K562 (cell line): ENCODE measurements around the gene DNM1. TPM values are rescaled to one million over a fixed set of nuclear protein-coding genes. Genes with fewer than 3 reads are reported as not detected.
A peak's percentile ranks its signal among the peaks of the same experiment; 100 is the strongest.

Experiments
- ATAC-seq: fragments of 200-7000 bp; cut with Tn5 transposase; 3 replicates; pipeline ENCODE4 v1.9.1; 2020; ENCODE audit warnings: moderate library complexity
- BruUV-seq: library from RNA; stranded (reverse); fragments of 400-500 nt; replicated peaks from 2 replicates; lab custom pipeline; 2021; lab: Mats Ljungman, UMichigan
- CTCF ChIA-PET: fragments of 300-600 bp; formaldehyde crosslinking; extraction: SDS; loops from one replicate; lab custom pipeline; 2021; ENCODE audit warnings: low intra/inter-chr PET ratio; lab: Yijun Ruan, JAX
- POLR2A ChIA-PET: fragments of 300-600, 350-650 bp; sonication (Branson Sonifier 250); formaldehyde crosslinking; extraction: SDS; loops from one replicate; lab custom pipeline; 2021; ENCODE audit warnings: antibody characterized with exemption, inconsistent platforms; lab: Yijun Ruan, JAX
- DNase-seq, 4 experiments: peaks; one replicate each; pipeline versions ENCODE4 v3.0.0 to v3.0.0-alpha.2; 2011 to 2018; ENCODE audit warnings: low spot score in 3 of 4, mixed read lengths in 3 of 4; ENCODE audit errors: extremely low read depth in 1 of 4
- FAIRE-seq: peaks from 2 replicates; lab custom pipeline; 2011; peaks lifted over from hg19 to GRCh38; lab: Jason Lieb, UNC
- H2AFZ ChIP-seq: 2 replicates; pipeline ENCODE4 v1.6.0; 2011; ENCODE audit warnings: low read depth, low read length, control low read depth, inconsistent platforms
- H3K27ac ChIP-seq: fragments of 200-600 bp; 3 replicates; pipeline ENCODE4 v1.8.0; 2011; ENCODE audit warnings: low read depth, mild to moderate bottlenecking, control low read depth, inconsistent platforms, low read length, moderate library complexity, mixed read lengths; ENCODE audit errors: extremely low read depth
- H3K27me3 ChIP-seq, 2 experiments: fragments of 300-600 bp in 1 of 2; 2 replicates in 1 of 2; 3 replicates in 1 of 2; pipeline versions ENCODE4 v1.6.0 to v1.8.0; 2011; ENCODE audit warnings: inconsistent platforms in 2 of 2, low read length in 2 of 2, mild to moderate bottlenecking in 1 of 2, mixed read lengths in 1 of 2, moderate library complexity in 1 of 2; ENCODE audit not compliant: control insufficient read depth in 2 of 2, insufficient read depth in 2 of 2
- H3K36me3 ChIP-seq: fragments of 300-600 bp; 3 replicates; pipeline ENCODE4 v1.8.0; 2011; ENCODE audit warnings: mild to moderate bottlenecking, low read length, inconsistent platforms; ENCODE audit not compliant: control insufficient read depth, insufficient read depth
- H3K4me1 ChIP-seq, 2 experiments: fragments of 200-600 bp in 1 of 2; replicated peaks in 1 of 2; 2 replicates in 1 of 2; 3 replicates in 1 of 2; pipeline versions ENCODE4 v1.5.1 to v1.8.0; 2011; ENCODE audit warnings: inconsistent platforms in 2 of 2, low read length in 2 of 2, mild to moderate bottlenecking in 1 of 2, mixed read lengths in 1 of 2, moderate library complexity in 1 of 2; ENCODE audit not compliant: control insufficient read depth in 2 of 2, insufficient read depth in 2 of 2
- H3K4me2 ChIP-seq: 2 replicates; pipeline ENCODE4 v1.6.1; 2011; ENCODE audit warnings: low read length, control low read depth, inconsistent platforms, mixed read lengths; ENCODE audit not compliant: insufficient read depth
- H3K4me3 ChIP-seq: fragments of 200-600 bp; sonication (generic), shearing (Covaris generic); 2 replicates; pipeline ENCODE4 v1.5.1; 2016; ENCODE audit warnings: control low read depth, inconsistent platforms
- H3K79me2 ChIP-seq: fragments of 200-600 bp; 3 replicates; pipeline ENCODE4 v1.8.0; 2011; ENCODE audit warnings: low read length, inconsistent platforms; ENCODE audit not compliant: control insufficient read depth, insufficient read depth
- H3K9ac ChIP-seq, 2 experiments: 2 replicates each; pipeline versions ENCODE4 v1.6.0 to v1.6.1; 2011; ENCODE audit warnings: low read depth in 2 of 2, low read length in 2 of 2, control low read depth in 1 of 2, inconsistent platforms in 1 of 2, mild to moderate bottlenecking in 1 of 2, mixed read lengths in 1 of 2; ENCODE audit not compliant: insufficient read depth in 1 of 2
- H3K9me1 ChIP-seq: one replicate; pipeline ENCODE4 v1.6.0; 2011; ENCODE audit warnings: inconsistent platforms, mild to moderate bottlenecking, low read length, moderate library complexity; ENCODE audit not compliant: control insufficient read depth, insufficient read depth
- H3K9me3 ChIP-seq: replicated peaks from 2 replicates; pipeline ENCODE4 v1.5.1; 2011; ENCODE audit warnings: low read depth, low read length, inconsistent platforms; ENCODE audit not compliant: control insufficient read depth, insufficient read depth
- H4K20me1 ChIP-seq: replicated peaks from 2 replicates; pipeline ENCODE4 v1.6.1; 2011; ENCODE audit warnings: low read length, inconsistent platforms, mixed read lengths; ENCODE audit not compliant: control insufficient read depth, insufficient read depth
- DLX4 ChIP-seq: fragments of 250-450 bp; sonication (Bioruptor Pico); IDR thresholded peaks from 2 replicates; pipeline ENCODE4 v1.6.1; 2021; ENCODE audit warnings: mild to moderate bottlenecking
- NFIC ChIP-seq: fragments of 450-650 bp; IDR thresholded peaks from 2 replicates; pipeline ENCODE4 v1.6.1; 2017; ENCODE audit warnings: mild to moderate bottlenecking, inconsistent platforms
- WGBS: fragments of 100-300 bp; shearing (Covaris generic); methylation state at CpG from one replicate; pipeline ENCODE4 v1.1.6; 2016; ENCODE audit warnings: low coverage, mixed read lengths; ENCODE audit not compliant: insufficient coverage; ENCODE audit errors: missing lambda C conversion rate; 5-methylcytosine and 5-hydroxymethylcytosine counted together
- in situ Hi-C: fragments of 300-500 bp; cut with MboI; formaldehyde crosslinking; loops from 4 replicates; pipeline ENCODE4 v1.15.0; 2018; ENCODE audit warnings: inconsistent platforms, mixed read lengths
- intact Hi-C: fragments of 100-400 bp; cut with micrococcal nuclease; formaldehyde crosslinking; loops from 2 replicates; pipeline ENCODE4 v1.14.2; 2022
- polyA plus RNA-seq, 8 experiments: library from polyadenylated mRNA; depleted of rRNA in 4 of 8; stranded (reverse) in 5 of 8; unstranded in 3 of 8; fragments of >200 nt; fragmentation: Nextera tagmentation in 2 of 8; fragmentation: Illumina TruSeq in 1 of 8; extraction: Ambion mirVana in 2 of 8; extraction: Trizol in 1 of 8; gene quantifications; 2 replicates each; pipeline versions ENCODE4 v1.2.1 to v1.2.3, GENCODE V29; 2011 to 2014; ENCODE audit warnings: inconsistent platforms in 1 of 8, missing spikeins in 1 of 8
- total RNA-seq, 7 experiments: library from RNA; depleted of rRNA in 6 of 7; stranded (reverse); fragments of >200 nt in 6 of 7; fragmentation: Illumina TruSeq in 2 of 7; extraction: Trizol in 2 of 7; gene quantifications; 2 replicates each; pipeline versions ENCODE4 v1.2.1 to v1.2.3, GENCODE V29; 2011 to 2021; ENCODE audit warnings: low replicate concordance in 1 of 7
- TF ChIP-seq, protein P1 (sequence below), 2 experiments: IDR thresholded peaks; 2 replicates each; pipeline ENCODE4 v1.6.1; 2011; ENCODE audit warnings: borderline replicate concordance in 1 of 2, control low read depth in 1 of 2, low read depth in 1 of 2, low read length in 1 of 2, mild to moderate bottlenecking in 1 of 2, mixed read lengths in 1 of 2, moderate library complexity in 1 of 2; ENCODE audit not compliant: insufficient read depth in 1 of 2, insufficient read length in 1 of 2, poor library complexity in 1 of 2, severe bottlenecking in 1 of 2; ENCODE audit errors: extremely low read depth in 1 of 2

Gene DNM1
- total and polyA plus RNA-seq, 9 of the 15 experiments (the other 6 are each of a cell fraction or from before 2014, with no cell fraction given): 0.39 to 23.1 (median 9.1) TPM

- no peak for TF ChIP-seq DLX4 (CRISPR knock-in tag)
- TF ChIP-seq, all 486 proteins: peak for 6
Observed at GRCh38 chr9:128175102-128175563, 28.0 kb upstream of the DNM1 start (continued).

DNA sequence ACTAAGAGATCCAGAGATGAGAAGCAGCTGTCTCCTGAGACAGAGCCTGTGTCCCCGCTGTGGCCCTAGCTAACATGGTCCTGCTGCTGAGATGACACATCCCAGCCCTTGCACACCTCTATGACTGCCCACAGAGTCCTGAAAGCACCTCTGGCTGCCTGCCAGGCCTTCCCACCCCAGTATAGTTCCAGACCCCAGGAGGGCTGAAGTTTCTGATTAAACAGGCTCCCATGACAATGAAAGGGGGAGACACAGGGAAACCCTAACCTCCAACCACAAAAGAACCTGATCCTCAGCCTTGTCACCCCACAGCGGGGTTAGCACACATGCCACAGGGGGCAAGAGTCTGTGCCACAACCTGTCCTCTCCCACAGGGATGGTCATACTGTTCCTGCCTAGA, 27.5 kb upstream of the DNM1 start:
- no peaks in the 10 kb centered on the region for H3K9me1 ChIP-seq
- H3K79me2 ChIP-seq: no peaks in the 10 kb centered on the region
- H3K4me3 ChIP-seq: no peak overlapping the region
- FAIRE-seq (no peak), ATAC-seq (no peak), DNase-seq (no peak)
- H3K4me1 ChIP-seq: peaks cover 0 to 24% of the 10 kb centered on the region in 2 experiments; a peak in 3 of 5 replicates
- intact Hi-C loops: no loop called here
- 0 out of 3 replicates have a peak overlapping the region, but pooled peaks have one; percentile 5 for H3K27ac ChIP-seq
- TF ChIP-seq NFIC: peak; percentile 75
- TF ChIP-seq, protein P1, sequence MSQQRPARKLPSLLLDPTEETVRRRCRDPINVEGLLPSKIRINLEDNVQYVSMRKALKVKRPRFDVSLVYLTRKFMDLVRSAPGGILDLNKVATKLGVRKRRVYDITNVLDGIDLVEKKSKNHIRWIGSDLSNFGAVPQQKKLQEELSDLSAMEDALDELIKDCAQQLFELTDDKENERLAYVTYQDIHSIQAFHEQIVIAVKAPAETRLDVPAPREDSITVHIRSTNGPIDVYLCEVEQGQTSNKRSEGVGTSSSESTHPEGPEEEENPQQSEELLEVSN (IDR thresholded peaks at IDR 0.05; ENCODE audit: borderline replicate concordance in 1 of 2, extremely low read depth in 1 of 2, insufficient read depth in 1 of 2, insufficient read length in 1 of 2, low read depth in 1 of 2, low read length in 1 of 2, poor library complexity in 1 of 2, severe bottlenecking in 1 of 2): no peak
- no TSS peak for BruUV-seq
- no peak overlapping the region for H3K4me2 ChIP-seq
- in situ Hi-C loops: loop anchor here (10.0 kb wide), 1 partner anchor 519 kb away; no protein-coding TSS in a partner anchor
- H3K9ac ChIP-seq: no peak overlapping the region
- WGBS: 90% methylated on average over 2 of the region's 2 CpGs
- no peak overlapping the region for H2AFZ ChIP-seq
- no peaks in the 10 kb centered on the region for H3K27me3 ChIP-seq
- H3K9me3 ChIP-seq: no peaks in the 10 kb centered on the region
- POLR2A ChIA-PET: interaction anchor here (0.5 to 12.6 kb wide), 7 partner anchors 8 to 23 kb away, joined by 3 to 155 read pairs (median 4); partner anchors contain the start of genes BBLN and CIZ1
- CTCF ChIA-PET: no interaction called here
- peaks cover 3% of the 10 kb centered on the region; the same call in 1 of the 2 replicates for H4K20me1 ChIP-seq
- peaks cover 82% of the 10 kb centered on the region for H3K36me3 ChIP-seq
